DMS114 treated with DMSO at 0.1 percent for 48 hours (cell line): ENCODE measurements around the gene FAM241B.

ENCODE experiments used
- DNase-seq: peaks from one replicate; lab custom pipeline; 2025; ENCODE audit not compliant: unreplicated experiment; lab: John Stamatoyannopoulos, UW

Gene FAM241B, protein sequence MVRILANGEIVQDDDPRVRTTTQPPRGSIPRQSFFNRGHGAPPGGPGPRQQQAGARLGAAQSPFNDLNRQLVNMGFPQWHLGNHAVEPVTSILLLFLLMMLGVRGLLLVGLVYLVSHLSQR

DNA sequence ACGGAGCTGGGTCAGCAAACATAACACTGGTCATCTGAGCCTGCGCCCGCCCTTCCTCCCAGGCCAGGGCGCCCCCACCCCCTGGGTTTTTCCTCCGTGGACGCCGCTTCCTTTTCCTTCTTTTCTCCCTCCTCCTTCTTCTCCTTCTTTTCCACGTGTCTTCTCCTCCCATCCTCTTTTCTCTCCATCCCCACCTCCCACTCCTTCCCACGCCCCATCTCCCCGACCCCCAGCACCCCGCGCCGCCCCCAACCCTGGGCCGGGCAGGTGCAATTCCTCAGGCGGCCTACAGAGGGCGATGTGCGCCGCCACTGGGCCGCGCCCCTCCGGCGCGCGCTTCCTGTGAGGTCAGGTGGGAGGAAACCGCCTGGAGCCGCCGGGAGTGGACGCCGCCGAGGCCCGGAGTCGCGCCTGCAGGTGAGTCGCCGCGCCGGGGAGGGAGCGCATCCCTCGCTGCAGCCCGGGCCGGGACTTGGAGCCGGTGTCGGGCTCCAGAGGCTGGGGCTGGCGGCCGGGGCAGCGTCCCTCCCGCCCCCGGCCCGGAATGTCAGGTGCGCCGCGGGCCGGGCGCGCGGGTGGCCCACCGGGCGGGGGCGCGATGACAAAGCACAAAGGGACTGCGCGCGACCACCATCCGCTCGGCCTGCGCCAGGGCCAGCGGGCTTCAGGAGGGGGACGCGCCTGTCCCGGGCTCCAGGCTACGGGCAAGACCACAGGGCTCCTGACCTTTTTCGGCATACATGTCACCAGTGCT is at the start of gene FAM241B:
FAM241B (plus strand) TSS at position 351 of the 754 bp plus-strand sequence. CDS start 1,497 bp downstream, outside the sequence.
- peak; percentile 10 for DNase-seq

DNA sequence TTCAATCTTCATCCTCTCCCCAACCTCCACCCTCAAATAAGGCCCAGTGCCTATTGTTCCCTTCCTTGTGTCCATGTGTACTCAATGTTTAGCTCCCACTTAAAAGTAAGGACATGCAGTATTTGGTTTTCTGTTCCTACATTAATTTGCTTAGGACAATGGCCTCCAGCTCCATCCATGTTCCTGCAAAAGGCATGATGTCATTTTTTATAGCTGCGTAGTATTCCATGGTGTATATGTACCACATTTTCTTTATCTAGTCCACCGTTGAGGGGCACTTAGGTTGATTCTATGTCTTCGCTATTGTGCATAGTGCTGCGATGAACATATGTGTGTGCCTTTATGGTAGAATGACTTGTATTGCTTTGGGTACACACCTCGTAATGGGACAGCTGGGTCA is 49.6 kb upstream of the FAM241B start:
- DNase-seq = no peak

DNA sequence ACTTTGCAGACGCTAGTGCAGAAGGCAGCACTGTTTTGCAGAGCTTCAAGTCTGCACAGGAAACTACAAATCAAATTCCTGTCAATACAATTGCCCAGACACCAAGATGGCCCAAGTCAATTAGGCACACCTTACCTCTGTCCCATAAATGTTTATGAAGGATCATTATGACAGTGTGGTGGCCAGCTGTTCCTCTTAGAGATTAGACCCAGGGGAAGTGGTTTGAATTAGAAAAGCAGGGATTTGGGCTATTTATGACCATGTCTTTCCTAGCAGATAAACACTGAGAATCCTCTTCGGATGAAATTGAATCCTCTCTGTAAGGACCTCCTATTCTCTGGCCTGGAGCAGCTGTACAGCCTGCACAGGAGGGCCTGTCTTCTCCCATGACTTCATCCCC is 46.9 kb upstream of the FAM241B start:
- DNase-seq = no peak

DNA sequence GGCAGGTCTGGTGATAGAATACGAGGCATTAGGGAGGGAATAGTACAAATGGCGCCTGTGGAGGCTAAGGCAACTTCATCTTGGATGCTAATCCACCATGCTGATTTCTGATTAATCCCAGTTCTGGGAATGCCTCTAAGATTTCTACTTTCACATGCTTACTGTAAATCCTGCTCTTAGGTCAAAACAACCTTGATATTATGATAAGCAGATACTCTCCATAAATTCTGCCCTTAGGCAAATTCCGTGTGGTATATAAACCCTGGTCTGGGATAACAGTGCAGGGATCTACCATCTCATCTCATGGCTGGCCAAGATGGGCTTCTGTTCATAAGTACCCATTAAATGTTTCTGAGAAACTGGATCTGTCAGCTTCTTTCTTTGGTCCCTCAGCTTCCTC is 45.4 kb upstream of the FAM241B start:
- no peak for DNase-seq

DNA sequence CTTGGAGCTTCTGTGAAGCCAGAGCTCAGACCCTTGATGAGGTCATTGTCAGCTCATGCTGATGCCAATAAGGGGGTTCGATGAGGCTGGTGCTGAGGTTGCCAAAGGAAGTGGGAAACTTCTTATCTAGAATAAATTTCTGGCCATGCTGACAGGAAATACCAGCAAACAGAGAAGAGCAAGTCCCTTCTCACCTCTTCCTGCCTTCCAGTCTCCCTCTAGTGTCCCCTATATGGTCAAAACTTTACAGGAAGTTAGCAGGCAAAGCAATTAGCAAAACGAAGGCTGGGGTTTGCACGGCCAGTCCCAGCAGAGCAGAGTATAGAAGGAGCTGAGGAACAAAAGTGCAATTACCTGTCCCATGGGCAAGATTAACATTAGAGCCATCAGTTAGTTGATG is 41.7 kb upstream of the FAM241B start:
- DNase-seq = no peak

DNA sequence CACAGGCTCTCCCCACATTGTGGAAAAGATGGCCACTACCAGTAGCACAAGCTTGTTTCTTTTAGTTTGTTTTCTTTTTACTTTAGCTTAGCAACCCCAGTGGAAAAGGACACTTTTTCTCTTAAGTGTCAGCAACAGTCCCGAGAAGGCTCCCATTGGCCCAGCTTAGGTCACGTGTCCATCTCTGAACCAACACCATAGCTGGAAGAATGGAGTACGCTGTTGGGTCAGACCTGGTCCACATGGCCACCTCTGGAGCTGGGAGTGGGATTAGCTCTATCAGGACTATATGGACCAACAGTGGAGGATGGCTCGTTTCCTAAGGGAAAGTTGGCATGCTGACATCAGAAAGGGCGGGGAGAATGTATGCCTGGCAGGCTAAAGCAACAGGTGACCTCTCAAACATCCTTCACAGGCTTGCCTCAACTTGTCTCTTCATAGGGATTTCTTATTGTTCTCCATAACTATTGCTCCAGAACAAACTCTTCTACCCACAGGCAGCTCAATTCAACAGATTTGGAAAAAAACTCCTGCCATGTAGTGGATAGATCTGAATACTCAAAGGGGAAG is 29.2 kb upstream of the FAM241B start:
- no peak for DNase-seq

DNA sequence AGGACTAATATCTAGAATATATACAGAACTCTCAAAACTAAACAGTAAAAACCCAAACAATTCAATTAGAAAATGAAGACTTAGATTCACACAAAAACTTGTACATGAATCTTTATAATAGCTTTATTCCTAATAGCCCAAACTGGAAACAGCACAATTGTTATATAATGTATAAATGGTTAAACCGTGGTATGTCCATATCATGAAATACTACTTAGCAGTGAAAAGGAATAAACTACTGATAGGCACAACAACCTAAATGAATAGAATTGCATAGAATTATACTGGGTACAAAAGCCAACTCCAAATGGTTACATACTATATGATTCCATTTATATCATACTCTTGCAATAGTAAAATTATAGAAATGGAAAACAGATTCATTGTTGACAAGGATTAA is 21.0 kb upstream of the FAM241B start:
- DNase-seq = no peak

DNA sequence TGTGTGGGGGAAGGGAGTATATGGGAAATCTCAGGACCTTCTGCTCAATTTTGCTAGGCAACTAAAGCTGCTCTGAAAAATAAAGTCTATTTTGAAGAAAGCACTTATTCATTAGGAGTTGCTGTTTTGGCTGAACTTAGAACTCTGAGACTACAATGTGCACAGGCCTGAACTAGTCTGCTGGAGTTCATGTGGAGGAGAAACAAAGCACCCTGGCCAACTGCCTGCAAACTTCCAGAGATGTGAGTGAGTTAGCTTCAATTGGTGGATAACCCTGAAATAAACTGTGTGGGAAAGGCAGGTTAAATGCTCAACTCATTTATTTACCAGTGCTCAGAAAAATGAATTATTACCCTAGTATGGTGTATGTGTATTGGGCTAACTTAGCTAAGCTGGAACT is 17.3 kb upstream of the FAM241B start:
- DNase-seq = no peak

DNA sequence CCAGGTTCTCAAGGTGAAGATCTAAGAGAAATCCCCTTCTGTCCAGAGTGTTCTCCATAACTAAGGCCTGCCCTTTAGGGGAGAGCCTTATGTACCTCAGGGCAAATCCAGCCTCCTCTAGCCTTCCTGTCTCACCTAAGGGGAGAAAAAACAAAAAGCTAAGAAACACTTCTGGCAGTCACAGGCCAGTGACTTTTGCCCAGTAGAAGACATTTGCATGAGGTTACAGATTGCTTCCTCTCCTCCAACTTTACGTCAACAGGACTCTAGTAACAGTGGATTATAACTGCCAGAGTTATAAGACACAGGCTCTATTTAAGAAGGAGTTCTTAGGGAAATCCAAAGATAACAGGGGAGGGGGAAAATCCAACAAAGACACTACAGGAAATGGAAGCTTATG is 15.9 kb upstream of the FAM241B start:
- no peak for DNase-seq

DNA sequence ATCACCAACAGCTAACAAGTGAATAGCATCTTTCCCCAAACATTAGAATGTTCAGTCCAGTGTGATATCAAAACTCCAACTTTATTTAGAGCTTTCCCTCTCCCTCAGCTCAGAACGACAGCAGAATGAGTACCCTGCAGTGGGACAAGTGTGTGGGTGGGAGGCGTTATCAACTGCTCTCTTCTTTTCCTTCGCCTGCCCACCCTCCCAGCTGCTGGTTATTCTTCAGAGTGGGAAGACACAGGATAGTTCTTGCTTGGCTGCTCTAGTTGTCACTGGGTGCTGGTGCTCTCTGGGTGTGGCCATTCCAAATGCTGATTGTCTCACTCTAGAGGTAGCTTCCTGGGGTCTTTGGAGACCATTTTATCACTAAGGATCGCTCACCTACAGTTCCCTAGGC is 13.7 kb upstream of the FAM241B start:
- DNase-seq = no peak

DNA sequence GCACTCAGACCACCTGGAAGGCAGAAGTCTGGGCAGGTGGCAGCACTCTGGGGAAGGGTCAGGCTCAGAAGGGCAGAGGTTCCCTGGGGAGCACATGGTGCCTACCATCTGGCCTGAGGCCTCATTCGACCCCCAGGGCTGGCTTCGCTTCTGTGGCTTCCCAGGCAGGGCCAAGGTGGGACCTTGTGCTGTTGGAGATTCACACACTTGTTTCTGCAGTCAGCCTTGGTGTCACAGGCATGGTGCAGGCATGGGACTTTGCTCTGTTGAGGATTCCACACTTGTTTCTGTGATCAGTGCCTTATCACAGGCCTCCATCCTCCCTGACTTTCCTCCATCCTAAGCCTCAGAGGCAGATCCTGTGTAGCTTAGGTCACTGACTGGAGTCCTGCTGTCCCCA is 11.3 kb upstream of the FAM241B start:
- DNase-seq = no peak

DNA sequence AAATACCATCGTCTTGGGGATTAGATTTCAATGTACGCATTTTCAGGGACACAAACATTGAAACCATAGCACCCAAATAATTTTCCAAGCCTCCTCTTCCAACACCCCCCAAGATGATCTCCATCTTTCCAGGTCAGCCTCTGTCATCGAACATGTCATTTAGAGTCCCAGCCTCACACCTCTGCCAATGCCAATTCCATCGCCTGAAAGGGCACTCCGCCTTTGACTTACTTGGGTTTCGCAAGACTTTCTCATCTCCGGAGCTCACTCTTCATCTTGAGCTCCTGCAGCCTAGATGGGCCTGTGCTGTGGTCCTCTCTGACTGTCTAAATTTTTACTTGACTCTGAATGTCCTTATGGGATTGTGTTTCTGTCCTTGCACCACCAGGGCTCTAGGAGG is 10.4 kb upstream of the FAM241B start:
- DNase-seq = no peak

DNA sequence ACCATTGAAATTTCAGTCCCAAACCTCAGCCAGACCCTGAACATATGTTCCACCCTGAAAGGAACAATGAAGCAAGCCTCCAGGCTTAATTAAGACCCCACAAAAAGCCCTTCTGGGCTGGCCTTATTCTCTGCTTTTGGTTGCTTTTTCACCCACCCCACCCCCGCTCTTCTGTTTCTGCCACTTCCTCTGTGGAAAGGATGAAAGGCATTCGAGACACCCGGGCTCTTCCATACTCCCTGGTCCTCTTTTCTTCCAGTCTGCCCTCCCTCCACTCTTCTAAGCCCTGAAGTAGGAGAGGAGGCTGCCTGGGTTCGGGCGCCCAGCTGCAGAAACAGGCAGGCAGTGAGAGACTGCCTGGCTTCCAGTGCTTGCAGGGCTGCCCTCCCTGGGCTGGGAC is 9.4 kb upstream of the FAM241B start:
- DNase-seq = no peak

DNA sequence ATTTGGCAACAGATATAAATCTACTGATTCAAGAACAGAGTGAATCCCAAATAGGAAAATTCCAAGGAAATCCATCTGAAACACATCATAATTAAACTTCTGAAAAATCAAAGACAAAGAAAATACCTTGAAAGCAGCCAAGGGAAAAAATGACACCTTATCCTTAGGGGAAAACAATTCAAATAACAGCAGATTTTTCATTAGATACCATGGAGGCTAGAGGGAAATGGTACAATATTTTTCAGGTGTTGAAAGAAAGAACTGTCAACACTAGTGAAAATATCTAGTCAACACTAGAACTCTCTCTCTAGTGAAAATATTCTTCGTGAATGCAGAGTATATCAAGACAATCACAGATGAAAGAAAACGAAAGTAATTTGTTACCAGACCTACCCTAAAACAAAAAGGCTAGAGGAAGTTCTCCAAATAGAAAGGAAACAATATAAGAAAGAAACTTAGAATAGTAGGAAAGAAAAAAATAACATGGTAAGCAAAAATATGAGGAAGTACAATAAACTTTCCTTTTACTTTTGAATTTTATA is 5.7 kb upstream of the FAM241B start:
- no peak for DNase-seq

DNA sequence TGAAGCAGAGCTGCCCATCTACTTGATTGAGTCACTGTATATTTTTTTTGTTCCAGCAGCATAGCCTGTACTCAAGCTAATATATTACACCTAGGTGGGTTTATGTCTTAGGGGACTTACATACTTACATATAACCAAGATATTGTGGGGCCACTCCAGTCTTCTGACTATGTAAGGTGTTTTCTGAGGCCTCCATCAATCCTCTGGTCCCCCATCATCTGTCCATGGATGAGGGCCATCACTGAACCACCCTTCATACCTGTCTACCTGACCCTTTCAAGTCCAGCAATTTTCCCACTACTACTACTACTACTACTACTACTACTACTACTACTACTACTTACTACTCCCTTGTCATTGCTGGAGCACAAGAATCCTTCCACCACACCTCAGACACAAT is 3.2 kb upstream of the FAM241B start:
- DNase-seq = no peak

DNA sequence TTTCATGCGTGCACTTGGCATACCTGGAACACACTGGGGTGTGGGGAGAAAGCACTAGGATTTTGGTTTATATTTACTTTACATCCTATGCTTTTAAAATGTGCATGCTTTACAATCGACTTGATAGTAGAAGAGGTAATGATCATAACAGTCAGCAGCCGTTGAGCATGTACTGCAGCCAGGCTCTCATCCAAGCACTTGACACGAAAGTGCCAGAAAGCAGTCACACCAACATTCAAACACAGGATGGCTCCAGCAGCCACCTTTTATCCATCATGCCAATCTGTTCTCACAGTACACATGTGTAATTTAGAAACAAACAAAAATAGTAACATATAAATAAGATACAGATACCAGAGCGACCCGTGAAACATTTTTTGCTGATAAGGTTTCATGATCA is 1.2 kb upstream of the FAM241B start:
- DNase-seq = no peak

DNA sequence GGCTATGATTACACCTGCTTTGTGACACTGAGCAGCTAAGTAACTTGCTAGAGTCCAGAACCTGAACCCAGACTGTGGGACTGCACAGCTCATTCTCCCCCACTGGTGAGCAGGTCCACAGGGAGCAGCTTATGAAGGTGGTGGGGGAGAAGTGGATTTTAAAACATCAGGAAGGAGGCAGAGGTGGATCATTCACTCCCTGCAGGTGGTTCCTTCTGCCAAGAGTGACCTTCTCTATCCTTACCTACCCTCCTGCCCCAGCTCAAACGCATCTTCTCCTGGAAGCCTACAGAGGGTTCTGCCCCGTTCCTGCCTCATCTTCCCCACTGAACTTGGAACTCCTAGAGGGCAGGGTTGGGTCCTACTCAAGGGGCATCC is 539 bp upstream of the FAM241B start:
- no peak for DNase-seq

DNA sequence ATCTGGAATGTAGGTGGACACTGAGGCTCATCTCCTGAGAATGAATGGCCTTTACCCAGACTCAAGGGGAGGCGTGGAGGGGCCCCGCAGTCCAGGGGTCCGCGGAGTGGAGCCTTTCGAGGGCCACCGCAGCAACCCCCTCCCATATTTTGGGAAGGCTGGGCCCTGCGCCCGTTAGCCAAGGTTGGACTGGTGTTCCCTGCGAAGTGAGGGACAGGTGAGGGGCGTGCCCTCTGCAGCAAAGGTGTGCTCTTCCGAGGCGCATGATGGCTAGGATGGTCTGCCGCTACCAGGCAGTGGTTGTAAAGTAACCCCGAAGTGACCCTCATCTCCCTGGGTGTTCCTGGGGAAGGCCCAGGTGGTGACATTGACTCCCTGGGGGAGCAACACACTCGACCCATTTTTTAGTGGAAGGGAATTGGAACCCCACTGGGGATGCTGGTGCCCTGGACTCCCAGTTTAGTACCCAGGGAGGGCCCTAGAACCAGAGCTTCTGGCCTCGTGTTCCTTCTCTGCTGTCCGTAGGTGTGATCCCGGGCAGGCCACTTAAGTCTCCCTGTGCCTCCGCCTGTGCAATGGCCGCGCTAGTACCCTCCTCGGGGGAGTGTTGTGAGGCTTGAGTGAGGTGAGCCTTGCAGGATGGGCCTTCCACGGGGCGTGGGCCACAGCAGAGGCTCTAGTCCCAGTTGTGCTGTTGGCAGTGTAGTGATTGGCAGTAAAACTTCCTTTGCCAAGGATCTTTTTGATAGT is 779 bp downstream of the FAM241B start:
- DNase-seq = no peak

DNA sequence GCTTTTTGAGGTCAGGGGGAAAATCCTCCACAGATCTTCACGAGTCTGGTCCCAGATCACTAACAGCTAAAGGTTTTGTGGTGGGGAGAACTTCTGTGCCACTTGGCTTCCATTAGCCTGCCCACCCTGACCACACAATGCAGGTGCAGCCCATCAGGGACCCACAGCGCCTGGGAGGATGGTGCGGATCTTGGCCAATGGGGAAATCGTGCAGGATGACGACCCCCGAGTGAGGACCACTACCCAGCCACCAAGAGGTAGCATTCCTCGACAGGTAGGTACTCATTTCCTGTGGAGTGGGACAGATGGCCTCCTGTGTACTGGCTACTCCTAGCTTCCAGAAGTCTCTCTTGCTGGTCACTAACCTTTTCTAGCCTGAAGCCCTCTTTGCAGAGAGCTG is 1.5 kb downstream of the FAM241B start:
- DNase-seq = no peak

DNA sequence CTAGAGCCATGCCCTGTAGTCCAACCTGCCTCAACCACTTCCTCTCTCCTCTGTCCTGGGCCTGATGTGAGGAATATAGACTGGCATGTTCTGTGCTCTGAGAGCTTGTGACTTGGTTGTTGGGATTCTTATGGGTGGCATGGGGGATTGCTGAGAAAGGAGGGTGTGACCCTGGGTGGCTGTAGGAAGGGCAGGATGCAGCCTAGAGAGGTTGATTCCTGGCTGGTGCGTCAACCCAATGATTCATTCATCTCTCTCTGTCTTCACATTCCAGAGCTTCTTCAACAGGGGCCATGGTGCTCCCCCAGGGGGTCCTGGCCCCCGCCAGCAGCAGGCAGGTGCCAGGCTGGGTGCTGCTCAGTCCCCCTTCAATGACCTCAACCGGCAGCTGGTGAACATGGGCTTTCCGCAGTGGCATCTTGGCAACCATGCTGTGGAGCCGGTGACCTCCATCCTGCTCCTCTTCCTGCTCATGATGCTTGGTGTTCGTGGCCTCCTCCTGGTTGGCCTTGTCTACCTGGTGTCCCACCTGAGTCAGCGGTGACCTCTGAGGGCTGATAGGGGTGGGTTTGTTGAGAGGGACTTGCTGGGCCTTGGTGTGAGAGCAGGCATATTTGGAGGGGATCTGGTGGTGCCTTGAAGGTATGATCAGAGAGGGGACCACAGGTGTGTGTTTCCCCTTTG is 2.6 kb downstream of the FAM241B start:
- DNase-seq = no peak
